ENCODE data around the gene CARMIL3. TPM values are rescaled to one million over a fixed set of nuclear protein-coding genes. Genes with fewer than 3 reads are reported as not detected.

CARMIL3 gene
- total RNA-seq, 2 donors from 2014 or later: 1.9 to 2.1 TPM

DNA sequence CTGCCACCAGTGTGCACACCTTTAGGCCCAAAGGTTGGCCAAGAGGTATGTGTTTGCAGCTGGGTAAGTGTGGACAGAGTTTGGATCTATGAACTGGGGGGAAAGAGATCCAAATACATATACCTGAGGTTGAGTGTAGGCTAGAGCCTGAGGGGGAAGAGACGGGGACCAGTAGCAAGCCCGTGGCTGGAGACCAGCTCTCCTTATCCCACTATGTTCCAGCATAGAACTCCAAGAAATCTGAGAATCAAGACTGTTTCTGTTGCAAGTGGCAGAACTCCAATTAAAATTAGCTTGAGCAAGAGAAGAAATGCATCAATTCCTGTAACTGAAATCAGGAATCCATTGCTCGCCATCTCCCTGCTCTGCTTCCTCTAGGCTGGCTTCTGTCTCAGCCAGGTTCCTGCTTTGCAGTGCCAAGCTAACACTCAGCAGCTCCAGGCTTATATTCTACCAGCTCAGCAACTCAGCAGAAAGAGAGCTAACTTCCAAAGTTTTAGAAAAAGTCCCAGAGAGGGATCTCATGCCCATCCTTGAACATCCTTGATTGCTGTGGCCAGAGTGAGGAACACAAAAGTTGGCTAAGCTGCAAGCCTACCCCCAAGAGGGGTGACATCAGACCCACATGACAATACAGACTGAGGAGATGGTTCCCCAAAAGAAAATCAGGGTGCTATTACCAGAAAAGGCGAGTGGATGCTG is 40.8 kb downstream of the CARMIL3 start:
- H3K36me3 Mint-ChIP-seq (ENCODE audit: insufficient read depth in 2 of 2): peaks cover 16 to 21% of the 10 kb centered on the region in 2 donors
- no peak for ATAC-seq (replicated peaks in 1 of 2)
- peaks cover 39% of the 10 kb centered on the region for H3K4me1 Mint-ChIP-seq (ENCODE audit: low read depth)
- H3K27me3 Mint-ChIP-seq (ENCODE audit: low read depth): no peaks in the 10 kb centered on the region
- peak overlapping the region; percentile 78 for H3K27ac Mint-ChIP-seq
- DNase-seq: no peak
- H3K4me3 Mint-ChIP-seq: peak overlapping the region; percentile 95 to 98
- no peaks in the 10 kb centered on the region for H3K9me3 Mint-ChIP-seq

DNA sequence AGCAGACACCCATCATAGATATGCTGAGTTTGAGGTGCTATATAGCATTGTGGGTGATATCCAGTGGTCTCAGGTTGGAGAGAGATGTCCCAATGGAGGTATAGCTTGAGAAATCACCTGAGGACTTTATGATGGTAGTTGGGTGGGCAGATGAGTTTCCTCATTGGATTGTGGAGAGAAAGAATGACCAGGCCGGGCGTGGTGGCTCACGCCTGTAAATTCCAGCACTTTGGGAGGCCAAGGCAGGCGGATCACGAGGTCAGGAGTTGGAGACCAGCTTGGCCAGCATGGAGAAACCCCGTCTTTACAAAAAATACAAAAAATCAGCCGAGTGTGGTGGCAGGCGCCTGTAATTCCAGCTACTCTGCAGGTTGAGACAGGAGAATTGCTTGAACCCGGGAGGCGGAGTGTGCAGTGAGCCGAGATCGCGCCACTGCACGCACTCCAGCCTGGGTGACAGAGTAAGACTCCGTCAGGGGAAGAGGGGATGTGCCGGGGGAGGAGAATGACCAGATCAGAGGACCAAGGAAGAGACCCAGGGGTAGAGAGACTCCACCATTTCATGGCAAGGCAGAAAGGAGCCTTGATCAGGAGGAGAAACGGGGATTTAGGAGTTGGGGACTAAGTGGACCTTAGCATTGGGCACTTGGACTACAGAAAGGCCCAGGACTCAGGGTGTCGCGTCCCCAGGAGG is 41.5 kb downstream of the CARMIL3 start:
- DNase-seq (no peak), ATAC-seq (replicated peaks in 1 of 2) (no peak)
- Mint-ChIP-seq H3K9me3 (no peaks in the 10 kb centered on the region), H3K4me3 (peak overlapping the region; percentile 95 to 98), H3K36me3 (ENCODE audit: insufficient read depth in 2 of 2) (peaks cover 16 to 26% of the 10 kb centered on the region in 2 donors), H3K27ac (peak overlapping the region; percentile 78), H3K27me3 (ENCODE audit: low read depth) (no peaks in the 10 kb centered on the region), H3K4me1 (ENCODE audit: low read depth) (peaks cover 39% of the 10 kb centered on the region)

DNA sequence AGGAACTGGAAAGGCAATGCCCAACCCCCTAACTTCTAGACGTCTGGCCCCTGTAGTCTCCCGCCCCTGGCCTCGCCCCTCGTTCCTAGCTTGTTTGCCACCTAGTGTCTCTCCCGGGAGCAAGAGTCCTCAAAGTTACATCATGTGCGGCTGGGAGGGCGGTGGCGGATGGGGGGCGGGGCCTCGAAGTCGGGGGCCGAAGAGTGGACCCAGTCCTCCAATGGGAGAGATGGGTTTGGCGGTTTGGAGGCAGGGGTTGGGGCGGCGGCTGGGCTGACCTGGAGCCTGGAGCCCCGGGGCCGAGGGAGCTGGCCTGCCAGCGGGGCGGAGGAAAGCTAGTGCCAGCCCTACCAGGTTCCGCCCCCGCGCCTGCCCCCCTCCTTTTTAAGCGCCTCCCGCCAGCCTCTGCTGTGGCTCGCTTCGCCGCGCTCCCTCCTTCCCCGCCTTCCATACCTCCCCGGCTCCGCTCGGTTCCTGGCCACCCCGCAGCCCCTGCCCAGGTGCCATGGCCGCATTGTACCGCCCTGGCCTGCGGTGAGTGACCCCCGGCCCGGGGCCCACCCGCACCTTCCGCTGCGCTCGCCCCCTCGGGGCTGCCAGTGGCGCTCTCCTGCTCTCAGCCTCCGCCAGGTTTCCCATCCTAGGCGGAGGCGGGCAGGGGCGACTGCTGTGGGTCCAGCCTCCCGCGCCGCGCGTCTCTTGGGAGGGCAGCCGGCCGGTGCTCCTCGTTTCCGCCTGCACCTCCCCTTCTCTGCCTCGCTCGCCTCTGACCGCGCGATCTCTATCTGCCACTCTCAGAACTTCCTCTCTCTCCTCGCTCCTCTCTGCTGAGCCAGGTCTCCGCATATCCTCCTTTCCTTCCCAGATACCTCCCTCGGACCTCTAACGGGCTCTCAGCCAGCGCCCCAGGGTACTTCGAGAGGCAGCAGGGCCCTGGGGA is 42.4 kb downstream of the CARMIL3 start, which contains the start of gene PCK2:
PCK2 (plus strand) TSS at position 411 of the 940 bp plus-strand sequence; CDS start at position 506, 95 bp downstream.
- Mint-ChIP-seq H3K36me3 (ENCODE audit: insufficient read depth in 2 of 2) (peaks cover 16 to 26% of the 10 kb centered on the region in 2 donors), H3K27me3 (ENCODE audit: low read depth) (no peaks in the 10 kb centered on the region), H3K4me3 (peak within 1 kb of the TSS; percentile 95 to 98), H3K9me3 (no peaks in the 10 kb centered on the region), H3K4me1 (ENCODE audit: low read depth) (peaks cover 39% of the 10 kb centered on the region), H3K27ac (peak within 1 kb of the TSS; percentile 99)
- ATAC-seq (replicated peaks in 1 of 2): peak; percentile 86 to 89
- DNase-seq: peak; percentile 91 to 93

DNA sequence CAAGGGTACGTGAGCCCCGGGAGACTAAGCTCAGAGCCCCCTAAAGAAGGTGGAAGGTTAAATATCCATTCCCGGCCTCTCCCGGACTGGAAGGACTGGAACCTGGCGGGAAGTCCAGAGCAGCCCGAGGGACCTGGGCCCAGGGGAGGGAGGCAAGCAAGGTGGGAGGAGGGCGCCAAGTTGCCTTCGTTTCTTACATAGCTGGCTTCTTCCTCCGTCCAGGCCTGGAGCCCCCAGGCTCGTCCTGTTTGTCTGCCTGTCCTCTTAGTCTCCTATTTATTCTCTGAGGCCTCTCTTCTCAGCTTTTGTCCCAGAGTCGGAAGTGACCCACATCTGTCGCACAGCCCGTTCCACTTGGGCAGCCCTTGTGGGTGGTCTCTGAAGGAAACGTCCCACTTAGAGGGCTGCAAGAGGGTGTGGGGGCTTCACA is 43.0 kb downstream of the CARMIL3 start:
- ATAC-seq (replicated peaks in 1 of 2) (no peak), DNase-seq (peak in 1 of 2 donors; percentile 18)
- Mint-ChIP-seq H3K36me3 (ENCODE audit: insufficient read depth in 2 of 2) (peaks cover 18 to 31% of the 10 kb centered on the region in 2 donors), H3K4me1 (ENCODE audit: low read depth) (peaks cover 39% of the 10 kb centered on the region), H3K9me3 (no peaks in the 10 kb centered on the region), H3K27ac (peak overlapping the region; percentile 99), H3K4me3 (peak overlapping the region; percentile 95 to 98), H3K27me3 (ENCODE audit: low read depth) (no peaks in the 10 kb centered on the region)

DNA sequence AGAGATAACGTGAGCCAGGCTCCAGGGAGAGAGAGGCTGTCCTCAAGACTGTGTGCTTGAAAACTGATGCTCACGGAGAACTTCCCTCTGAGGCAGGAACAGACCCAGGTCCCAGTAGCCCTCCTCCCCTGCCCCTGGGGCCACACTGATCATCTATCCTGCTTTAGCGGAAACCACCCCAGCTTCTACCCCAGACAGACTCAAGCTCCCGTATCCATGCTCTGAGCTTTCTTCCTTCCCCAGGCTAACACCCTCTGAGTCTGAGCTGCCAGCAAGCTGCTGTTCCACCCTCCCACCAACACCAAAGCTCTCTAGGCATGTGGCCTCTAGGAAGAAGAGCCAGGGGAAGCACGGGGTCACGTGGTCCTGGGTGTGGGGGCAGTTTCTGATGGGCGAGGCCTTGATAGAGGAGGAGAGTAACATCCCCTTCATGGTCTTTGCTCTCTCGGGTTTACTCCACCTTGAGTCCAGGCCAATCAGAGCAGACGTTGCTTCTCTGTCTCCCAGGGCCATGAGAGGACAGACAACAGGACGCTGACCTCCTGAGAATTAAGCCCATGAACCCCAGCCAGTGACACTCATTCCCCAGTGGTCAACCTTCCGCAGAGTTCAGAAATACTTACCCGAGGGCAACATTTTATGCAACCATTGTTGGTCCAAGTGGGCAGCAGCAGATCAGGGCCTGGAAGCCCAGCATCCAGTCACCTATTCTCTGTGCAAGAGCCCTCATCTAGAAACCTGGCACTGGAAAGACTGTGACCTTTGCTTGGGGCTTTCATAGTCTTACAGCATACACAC is 43.7 kb downstream of the CARMIL3 start:
- Mint-ChIP-seq H3K9me3 (no peaks in the 10 kb centered on the region), H3K4me1 (ENCODE audit: low read depth) (peaks cover 36% of the 10 kb centered on the region), H3K27ac (peak overlapping the region; percentile 99), H3K4me3 (peak overlapping the region; percentile 95 to 98), H3K27me3 (ENCODE audit: low read depth) (no peaks in the 10 kb centered on the region), H3K36me3 (ENCODE audit: insufficient read depth in 2 of 2) (peaks cover 18 to 32% of the 10 kb centered on the region in 2 donors)
- DNase-seq (peak; percentile 62 to 74), ATAC-seq (replicated peaks in 1 of 2) (peak; percentile 19 to 53)

DNA sequence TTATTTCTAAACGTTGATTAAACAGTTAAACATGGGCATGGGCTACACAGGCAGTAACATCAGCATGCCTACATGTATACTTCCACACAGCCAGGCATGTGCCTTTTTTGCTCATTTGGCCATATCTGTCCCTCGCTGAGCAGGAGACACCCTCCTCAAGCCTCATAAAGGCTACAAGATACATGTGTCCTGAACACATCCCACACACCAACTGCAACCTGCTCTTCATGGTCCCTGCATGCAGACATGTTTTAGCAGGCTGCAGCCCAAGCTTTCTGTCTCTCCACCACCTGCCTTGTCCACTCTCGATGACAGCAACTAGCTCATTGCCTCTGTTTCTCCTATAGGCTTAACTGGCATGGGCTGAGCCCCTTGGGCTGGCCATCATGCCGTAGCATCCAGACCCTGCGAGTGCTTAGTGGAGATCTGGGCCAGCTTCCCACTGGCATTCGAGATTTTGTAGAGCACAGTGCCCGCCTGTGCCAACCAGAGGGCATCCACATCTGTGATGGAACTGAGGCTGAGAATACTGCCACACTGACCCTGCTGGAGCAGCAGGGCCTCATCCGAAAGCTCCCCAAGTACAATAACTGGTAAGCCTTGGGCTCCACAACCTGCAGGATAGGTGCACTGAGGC is 44.9 kb downstream of the CARMIL3 start:
- no peaks in the 10 kb centered on the region for H3K27me3 Mint-ChIP-seq (ENCODE audit: low read depth)
- ATAC-seq (replicated peaks in 1 of 2): no peak

DNA sequence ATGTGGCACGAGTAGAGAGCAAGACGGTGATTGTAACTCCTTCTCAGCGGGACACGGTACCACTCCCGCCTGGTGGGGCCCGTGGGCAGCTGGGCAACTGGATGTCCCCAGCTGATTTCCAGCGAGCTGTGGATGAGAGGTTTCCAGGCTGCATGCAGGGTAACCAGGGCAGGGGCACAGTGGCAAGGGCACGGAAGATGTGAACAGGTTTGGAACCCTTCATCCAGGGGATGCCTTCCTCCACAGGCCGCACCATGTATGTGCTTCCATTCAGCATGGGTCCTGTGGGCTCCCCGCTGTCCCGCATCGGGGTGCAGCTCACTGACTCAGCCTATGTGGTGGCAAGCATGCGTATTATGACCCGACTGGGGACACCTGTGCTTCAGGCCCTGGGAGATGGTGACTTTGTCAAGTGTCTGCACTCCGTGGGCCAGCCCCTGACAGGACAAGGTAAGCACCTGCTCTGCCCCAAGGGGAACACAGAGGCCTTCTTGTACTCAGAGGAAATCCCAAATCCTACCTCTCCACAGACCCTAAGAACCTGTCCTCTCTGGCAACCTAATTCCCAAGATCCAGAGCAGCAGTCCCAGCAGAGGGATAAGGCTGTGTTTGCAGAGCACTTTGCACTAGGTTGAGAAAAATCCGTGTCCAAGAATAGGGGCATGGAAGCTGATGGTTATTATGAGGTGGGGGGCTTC is 46.6 kb downstream of the CARMIL3 start:
- H3K4me1 Mint-ChIP-seq (ENCODE audit: low read depth): peaks cover 21% of the 10 kb centered on the region
- ATAC-seq (replicated peaks in 1 of 2) (no peak), DNase-seq (no peak)
- no peak overlapping the region for H3K27ac Mint-ChIP-seq
- H3K36me3 Mint-ChIP-seq (ENCODE audit: insufficient read depth in 2 of 2): peaks cover 23 to 43% of the 10 kb centered on the region in 2 donors
- H3K9me3 Mint-ChIP-seq: no peaks in the 10 kb centered on the region
- no peak overlapping the region for H3K4me3 Mint-ChIP-seq
- no peaks in the 10 kb centered on the region for H3K27me3 Mint-ChIP-seq (ENCODE audit: low read depth)

More for the DNA sequence above, 44.9 kb downstream of the CARMIL3 start:
- Mint-ChIP-seq H3K27ac (peak overlapping the region; percentile 62), H3K4me3 (peak overlapping the region; percentile 67 to 95), H3K4me1 (ENCODE audit: low read depth) (peaks cover 32% of the 10 kb centered on the region), H3K9me3 (no peaks in the 10 kb centered on the region), H3K36me3 (ENCODE audit: insufficient read depth in 2 of 2) (peaks cover 20 to 32% of the 10 kb centered on the region in 2 donors)
- DNase-seq: no peak

DNA sequence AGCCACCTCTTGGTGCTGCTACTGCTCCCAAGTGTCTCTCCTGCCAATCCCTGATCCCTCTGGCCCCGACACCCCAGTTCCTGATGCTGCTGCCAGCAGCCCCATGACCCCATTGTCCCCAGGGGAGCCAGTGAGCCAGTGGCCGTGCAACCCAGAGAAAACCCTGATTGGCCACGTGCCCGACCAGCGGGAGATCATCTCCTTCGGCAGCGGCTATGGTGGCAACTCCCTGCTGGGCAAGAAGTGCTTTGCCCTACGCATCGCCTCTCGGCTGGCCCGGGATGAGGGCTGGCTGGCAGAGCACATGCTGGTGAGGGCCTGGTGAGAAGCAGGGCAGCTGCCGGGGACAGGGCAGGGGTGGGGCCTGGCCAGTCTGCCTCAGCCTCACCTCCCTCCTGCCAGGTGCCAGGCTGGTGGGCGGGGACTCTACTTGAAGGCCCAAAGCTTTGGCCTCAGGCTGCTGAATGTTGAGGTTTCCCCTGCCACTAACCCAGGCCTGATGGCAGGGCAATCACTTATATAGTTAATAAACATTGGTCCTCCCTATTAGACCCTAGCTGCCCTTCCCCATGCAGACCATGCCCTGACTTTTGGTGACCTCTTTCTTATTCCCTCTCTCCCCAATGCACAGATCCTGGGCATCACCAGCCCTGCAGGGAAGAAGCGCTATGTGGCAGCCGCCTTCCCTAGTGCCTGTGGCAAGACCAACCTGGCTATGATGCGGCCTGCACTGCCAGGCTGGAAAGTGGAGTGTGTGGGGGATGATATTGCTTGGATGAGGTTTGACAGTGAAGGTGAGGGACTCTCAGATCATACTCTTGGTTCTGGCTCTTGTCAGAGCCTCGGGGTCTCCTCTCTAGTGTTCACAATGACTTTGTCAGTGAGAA is 47.4 kb downstream of the CARMIL3 start:
- H3K27me3 Mint-ChIP-seq (ENCODE audit: low read depth): no peaks in the 10 kb centered on the region
- DNase-seq: no peak
- no peak overlapping the region for H3K27ac Mint-ChIP-seq
- no peak for ATAC-seq (replicated peaks in 1 of 2)
- peaks cover 27 to 51% of the 10 kb centered on the region in 2 donors for H3K36me3 Mint-ChIP-seq (ENCODE audit: insufficient read depth in 2 of 2)
- H3K4me3 Mint-ChIP-seq: no peak overlapping the region
- H3K9me3 Mint-ChIP-seq: no peaks in the 10 kb centered on the region
- H3K4me1 Mint-ChIP-seq (ENCODE audit: low read depth): peaks cover 16% of the 10 kb centered on the region

DNA sequence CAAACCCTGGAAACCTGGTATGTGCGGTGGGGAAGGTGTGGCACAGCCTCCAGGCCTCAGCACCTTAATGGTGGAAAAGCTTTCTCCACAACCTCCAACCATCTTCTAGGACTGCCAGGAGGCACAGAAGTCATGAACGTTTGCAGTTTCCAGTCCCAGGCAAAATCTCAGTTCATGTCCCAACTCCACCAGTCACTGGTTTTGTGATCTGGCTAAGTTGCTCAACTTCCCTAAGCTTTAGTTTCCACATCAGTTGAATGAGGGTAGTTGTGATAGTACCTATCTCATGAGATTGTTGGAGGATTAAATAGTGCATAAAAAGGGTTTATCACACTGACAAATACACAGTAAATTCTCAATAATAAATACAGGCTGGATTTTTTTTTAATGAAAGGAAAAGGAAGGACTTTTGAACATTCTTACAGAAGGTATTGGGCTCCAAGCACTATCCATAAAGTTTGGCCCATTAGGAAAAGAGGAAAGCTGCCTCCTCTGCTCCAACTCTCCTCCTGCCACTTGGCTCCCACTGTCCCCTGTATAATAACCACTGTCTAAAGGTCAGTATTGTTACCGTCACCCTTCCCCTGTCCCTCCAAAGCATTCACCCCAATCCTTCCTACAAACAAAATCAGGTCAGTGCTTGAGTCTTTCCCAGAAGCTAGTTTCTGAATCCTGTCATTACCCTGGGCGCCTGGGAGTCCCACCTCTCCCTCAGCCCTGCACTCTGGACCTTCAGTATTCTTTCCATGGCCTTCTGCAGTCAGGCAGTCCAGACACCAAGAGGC is 48.6 kb downstream of the CARMIL3 start:
- H3K4me3 Mint-ChIP-seq: no peak overlapping the region
- no peak for DNase-seq
- no peak for ATAC-seq (replicated peaks in 1 of 2)
- H3K27me3 Mint-ChIP-seq (ENCODE audit: low read depth): no peaks in the 10 kb centered on the region
- peaks cover 13% of the 10 kb centered on the region for H3K4me1 Mint-ChIP-seq (ENCODE audit: low read depth)
- peaks cover 22 to 51% of the 10 kb centered on the region in 2 donors for H3K36me3 Mint-ChIP-seq (ENCODE audit: insufficient read depth in 2 of 2)
- H3K27ac Mint-ChIP-seq: peak overlapping the region; percentile 25
- H3K9me3 Mint-ChIP-seq: no peaks in the 10 kb centered on the region

DNA sequence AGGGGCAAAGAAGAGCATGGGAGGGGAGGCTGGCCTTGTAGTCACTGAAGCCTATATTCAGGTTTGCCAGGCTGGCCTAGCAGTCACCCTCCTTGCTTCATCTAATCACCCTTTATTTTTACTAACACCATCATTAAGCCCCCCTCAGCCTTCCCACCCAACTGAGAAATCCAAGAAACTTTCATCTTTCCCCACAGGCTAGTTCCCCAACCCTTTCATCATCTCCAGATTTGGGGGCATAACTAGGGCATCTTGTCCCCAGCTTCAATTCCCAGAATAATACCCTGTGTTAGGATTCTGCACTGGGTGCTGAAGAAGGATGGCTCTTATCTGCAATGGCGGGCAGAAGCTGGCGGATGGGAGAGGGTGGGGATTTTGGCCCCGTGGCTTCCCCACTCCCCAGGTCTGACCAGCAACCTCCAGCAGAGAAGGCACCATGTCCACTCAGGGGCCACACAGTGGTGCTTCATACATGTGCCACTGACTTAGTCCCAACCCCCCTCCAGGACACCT is 49.2 kb downstream of the CARMIL3 start:
- H3K27me3 Mint-ChIP-seq (ENCODE audit: low read depth): no peaks in the 10 kb centered on the region
- no peak overlapping the region for H3K4me3 Mint-ChIP-seq
- DNase-seq (no peak), ATAC-seq (replicated peaks in 1 of 2) (no peak)
- H3K36me3 Mint-ChIP-seq (ENCODE audit: insufficient read depth in 2 of 2): peaks cover 20 to 46% of the 10 kb centered on the region in 2 donors
- no peaks in the 10 kb centered on the region for H3K9me3 Mint-ChIP-seq
- peak overlapping the region; percentile 25 for H3K27ac Mint-ChIP-seq
- H3K4me1 Mint-ChIP-seq (ENCODE audit: low read depth): peaks cover 8% of the 10 kb centered on the region
